Pancreas (tissue), 10 donors: ENCODE data around the gene LEPR. TPM values are rescaled to one million over a fixed set of nuclear protein-coding genes. Genes with fewer than 3 reads are reported as not detected.

Source experiments
- ATAC-seq, 4 donors: fragments of 200-7000 bp; cut with Tn5 transposase; one replicate each; pipeline versions ENCODE4 v1.8.0 to v1.9.1; 2020; ENCODE audit warnings: mild to moderate bottlenecking in 4 of 4, moderate library complexity in 4 of 4
- DNase-seq, 6 donors: peaks; one replicate each; pipeline ENCODE4 v3.0.0-alpha.2; 2020
- FAIRE-seq: peaks from 2 replicates; lab custom pipeline; 2012; peaks lifted over from hg19 to GRCh38; lab: Jason Lieb, UNC
- H3K27ac ChIP-seq, 4 donors: fragments of 200-600 bp; sonication (generic); 1 replicate in 3 of 4; 2 replicates in 1 of 4; pipeline versions ENCODE4 v1.5.0 to v1.8.0; 2020
- H3K27me3 ChIP-seq, 4 donors: fragments of 200-600 bp; one replicate each; pipeline ENCODE4 v1.8.0; 2021
- H3K36me3 ChIP-seq, 3 donors: fragments of 200-600 bp; sonication (generic) in 1 of 3; one replicate each; pipeline versions ENCODE4 v1.5.0 to v1.8.0; 2020 to 2021
- H3K4me1 ChIP-seq, 3 donors: fragments of 200-600 bp; one replicate each; pipeline ENCODE4 v1.8.0; 2021
- H3K4me3 ChIP-seq, 4 donors: fragments of 200-600 bp; sonication (generic) in 2 of 4; one replicate each; pipeline versions ENCODE4 v1.5.0 to v1.8.0; 2020 to 2021
- H3K9me3 ChIP-seq, 4 donors: fragments of 200-600 bp; one replicate each; pipeline ENCODE4 v1.8.0; 2021
- CTCF ChIP-seq, 4 donors: fragments of 200-600 bp; sonication (generic) in 3 of 4; IDR thresholded peaks; one replicate each; pipeline versions ENCODE4 v1.5.0 to v1.8.0; 2021; ENCODE audit warnings: antibody characterized with exemption in 4 of 4
- WGBS, 2 donors: extraction: QIAGEN DNeasy Blood & Tissue Kit; methylation state at CpG; one replicate each; pipeline ENCODE4 v1.1.7; 2013; 5-methylcytosine and 5-hydroxymethylcytosine counted together
- intact Hi-C, 3 donors: fragments of 100-400 bp; cut with DNase I; formaldehyde crosslinking; loops; one replicate each; pipeline versions ENCODE4 v1.11.1 to v1.14.2; 2022
- polyA plus RNA-seq, 2 donors: library from polyadenylated mRNA; stranded (reverse); fragments of 200-250 nt; gene quantifications; one replicate each; pipeline ENCODE4 v1.2.3, GENCODE V29; 2013
- total RNA-seq, 6 donors: library from RNA; stranded (reverse); fragmentation: NEBNext Ultra II Directional in 4 of 6; extraction: Animal tissue kit (Norgen Biotek cat#: 25700) in 4 of 6; gene quantifications; one replicate each; pipeline versions ENCODE4 v1.2.1 to v1.2.4, GENCODE V29; 2021 to 2023
- donor health status: healthy with polysubstance abuse.
- donor health status: DM: no; HTN: no; CAD: no; lungs with moderate emphysema.
- donor health status: DM: no; HTN: no; CAD: no.
- donor health status: control.
- donor health status: control.
- donor health status: Bipolar disorder and iron deficiency.
- donor health status: DM: yes; HTN: yes; CAD: no.
- donor health status: DM: no; HTN: no; CAD: no.
- donor health status: DM: no; HTN: no; CAD: no.
- donor health status: DM: yes; HTN: yes; CAD: no.

LEPR gene
- total and polyA plus RNA-seq, 8 donors: 0.95 to 5.1 (median 2.6) TPM

- Histone ChIP-seq H3K9me3 (no peaks in the 10 kb centered on the region), H3K4me3 (no peak overlapping the region), H3K36me3 (no peaks in the 10 kb centered on the region), H3K27me3 (no peaks in the 10 kb centered on the region), H3K27ac (no peak overlapping the region), H3K4me1 (no peaks in the 10 kb centered on the region)
- ATAC-seq (no peak), DNase-seq (no peak), FAIRE-seq (no peak)
- intact Hi-C loops: no loop called here
- 95 to 97% methylated on average over 4 of the region's 4 CpGs for WGBS, 2 donors
- TF ChIP-seq CTCF (IDR thresholded peaks at IDR 0.05): no peak
These were observed 10.6 kb upstream of the LEPR start for GRCh38 chr1:65409816-65410326.

- ATAC-seq: no peak
- Histone ChIP-seq H3K4me3 (no peak overlapping the region), H3K9me3 (no peaks in the 10 kb centered on the region), H3K4me1 (no peaks in the 10 kb centered on the region), H3K27me3 (no peaks in the 10 kb centered on the region), H3K36me3 (no peaks in the 10 kb centered on the region), H3K27ac (no peak overlapping the region)
- 80 to 83% methylated on average over 4 of the region's 4 CpGs for WGBS, 2 donors
- DNase-seq: no peak
- no peak for FAIRE-seq
- intact Hi-C loops: no loop called here
- TF ChIP-seq CTCF (IDR thresholded peaks at IDR 0.05): no peak
These were observed 8.0 kb upstream of the LEPR start for GRCh38 chr1:65412256-65412983.

- intact Hi-C loops: no loop called here
- no peaks in the 10 kb centered on the region for H3K36me3 ChIP-seq
- ATAC-seq (peak in 1 of 4 donors; percentile 29), FAIRE-seq (no peak), DNase-seq (no peak)
- H3K27me3 ChIP-seq: no peaks in the 10 kb centered on the region
- no peaks in the 10 kb centered on the region for H3K9me3 ChIP-seq
- no peak for TF ChIP-seq CTCF (IDR thresholded peaks at IDR 0.05)
- no peak overlapping the region for H3K27ac ChIP-seq
- 72 to 73% methylated on average over 3 of the region's 3 CpGs for WGBS, 2 donors
- no peaks in the 10 kb centered on the region for H3K4me1 ChIP-seq
- H3K4me3 ChIP-seq: no peak overlapping the region
These were observed 7.5 kb upstream of the LEPR start for GRCh38 chr1:65412984-65413375.

GRCh38 chr1:65414538-65414937 lies 5.9 kb upstream of the LEPR start:
- WGBS, 2 donors: 56 to 61% methylated on average over 4 of the region's 4 CpGs
- FAIRE-seq: peak; percentile 82
- no peak overlapping the region for H3K27ac ChIP-seq
- no peaks in the 10 kb centered on the region for H3K36me3 ChIP-seq
- no peak for DNase-seq
- peaks cover 0 to 4% (median 3%) of the 10 kb centered on the region in 3 donors for H3K4me1 ChIP-seq
- no peak overlapping the region for H3K4me3 ChIP-seq
- intact Hi-C loops: no loop called here
- TF ChIP-seq CTCF (IDR thresholded peaks at IDR 0.05): no peak
- no peaks in the 10 kb centered on the region for H3K9me3 ChIP-seq
- ATAC-seq: no peak
- no peaks in the 10 kb centered on the region for H3K27me3 ChIP-seq

GRCh38 chr1:65416767-65417166 lies 3.7 kb upstream of the LEPR start:
- no peak for ATAC-seq
- H3K36me3 ChIP-seq: no peaks in the 10 kb centered on the region
- WGBS, 2 donors: 88 to 91% methylated on average over 1 of the region's 1 CpG
- FAIRE-seq: no peak
- H3K9me3 ChIP-seq: no peaks in the 10 kb centered on the region
- no peak for DNase-seq
- peaks cover 0 to 4% (median 3%) of the 10 kb centered on the region in 3 donors for H3K4me1 ChIP-seq
- intact Hi-C loops: no loop called here
- no peak overlapping the region for H3K27ac ChIP-seq
- no peaks in the 10 kb centered on the region for H3K27me3 ChIP-seq
- H3K4me3 ChIP-seq: no peak overlapping the region
- no peak for TF ChIP-seq CTCF (IDR thresholded peaks at IDR 0.05)
